LNCaP clone FGC (cell line): ENCODE data around the gene SHMT2.

Experiments used
- DNase-seq: peaks from one replicate; pipeline ENCODE4 v3.0.0-alpha.2; 2011; ENCODE audit warnings: low read depth
- H3K4me3 ChIP-seq: 2 replicates; pipeline ENCODE4 v1.5.1; 2011; ENCODE audit warnings: mild to moderate bottlenecking, low read depth, low read length, control low read depth
- CTCF ChIP-seq: IDR thresholded peaks from 2 replicates; pipeline ENCODE4 v1.5.1; 2012; ENCODE audit warnings: mild to moderate bottlenecking; ENCODE audit not compliant: control insufficient read depth, insufficient read depth; ENCODE audit errors: extremely low read depth

Gene SHMT2

GRCh38 chr12:57229634-57230380, at the start of gene SHMT2:
TSS of gene SHMT2 (plus strand) at chr12:57229711. CDS start at chr12:57229779, 68 bp downstream.
- DNase-seq: peak; percentile 81
- H3K4me3 ChIP-seq: peak within 1 kb of the TSS; percentile 89
- no peak for TF ChIP-seq CTCF

DNA sequence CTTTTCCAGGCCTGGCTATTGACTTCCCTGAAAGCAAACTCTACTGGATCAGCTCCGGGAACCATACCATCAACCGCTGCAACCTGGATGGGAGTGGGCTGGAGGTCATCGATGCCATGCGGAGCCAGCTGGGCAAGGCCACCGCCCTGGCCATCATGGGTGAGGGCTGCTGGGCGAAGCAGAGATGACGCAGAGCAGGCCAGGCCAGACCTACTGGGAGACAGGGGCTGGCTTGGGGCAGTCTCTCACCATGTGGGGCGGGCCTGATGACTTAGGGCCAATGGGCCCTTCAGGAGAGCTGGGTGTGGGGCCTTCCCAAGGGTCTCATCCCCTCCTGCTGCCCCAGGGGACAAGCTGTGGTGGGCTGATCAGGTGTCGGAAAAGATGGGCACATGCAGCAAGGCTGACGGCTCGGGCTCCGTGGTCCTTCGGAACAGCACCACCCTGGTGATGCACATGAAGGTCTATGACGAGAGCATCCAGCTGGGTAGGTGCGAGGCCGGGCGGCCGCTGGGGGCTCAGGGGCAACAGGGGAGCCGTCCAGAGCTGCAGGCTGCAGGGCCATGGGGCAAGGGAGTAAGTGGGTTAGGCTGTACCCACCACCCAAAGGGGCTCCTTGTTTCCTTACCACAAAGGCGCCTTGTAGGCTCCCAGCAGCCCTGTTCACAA, 49.1 kb upstream of the SHMT2 start:
- no peak for TF ChIP-seq CTCF
- no peak for DNase-seq
- no peak overlapping the region for H3K4me3 ChIP-seq

- DNase-seq: no peak
- no peak for TF ChIP-seq CTCF
- H3K4me3 ChIP-seq: no peak overlapping the region
These were observed 48.4 kb upstream of the SHMT2 start for GRCh38 chr12:57181072-57181471.

GRCh38 chr12:57181561-57182155, 47.9 kb upstream of the SHMT2 start:
- DNase-seq: no peak
- no peak overlapping the region for H3K4me3 ChIP-seq
- TF ChIP-seq CTCF: no peak

- H3K4me3 ChIP-seq: no peak overlapping the region
- DNase-seq: no peak
- TF ChIP-seq CTCF: peak; percentile 91
These were observed 46.5 kb upstream of the SHMT2 start for GRCh38 chr12:57182918-57183575.

DNA sequence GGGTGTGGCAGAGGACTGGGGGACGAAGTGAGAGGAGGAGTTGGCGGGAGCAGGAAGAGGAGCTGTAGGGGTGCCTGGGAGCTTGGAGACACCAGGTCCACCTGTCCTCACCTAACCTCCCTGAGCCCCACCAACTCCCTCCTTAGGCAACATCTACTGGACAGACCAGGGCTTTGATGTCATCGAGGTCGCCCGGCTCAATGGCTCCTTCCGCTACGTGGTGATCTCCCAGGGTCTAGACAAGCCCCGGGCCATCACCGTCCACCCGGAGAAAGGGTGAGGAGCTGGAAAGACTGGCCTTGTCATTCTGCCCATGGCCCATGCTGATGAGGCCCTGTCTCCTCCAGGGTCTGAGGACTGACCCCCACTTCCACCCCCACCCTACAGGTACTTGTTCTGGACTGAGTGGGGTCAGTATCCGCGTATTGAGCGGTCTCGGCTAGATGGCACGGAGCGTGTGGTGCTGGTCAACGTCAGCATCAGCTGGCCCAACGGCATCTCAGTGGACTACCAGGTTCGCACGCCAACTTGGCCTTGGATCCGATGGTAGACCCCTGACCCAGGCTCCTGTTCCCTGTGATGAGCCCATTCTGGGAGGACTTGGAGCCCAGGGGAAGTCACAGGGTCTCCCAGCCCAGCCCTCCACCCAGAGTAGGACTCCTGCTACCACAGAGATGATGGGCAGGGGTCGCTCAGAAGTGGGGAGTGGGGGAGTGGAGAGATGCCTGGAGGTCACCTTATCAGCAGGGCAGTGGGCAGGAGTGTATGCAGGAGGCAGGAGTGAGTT, 45.4 kb upstream of the SHMT2 start:
- no peak overlapping the region for H3K4me3 ChIP-seq
- no peak for DNase-seq
- no peak for TF ChIP-seq CTCF
